ENCODE results near the gene HRH3.

HRH3 gene

GRCh38 chr20:62228982-62229545, 9.0 kb upstream of the HRH3 start:
- no peak for DNase-seq

- DNase-seq = no peak
Measured at GRCh38 chr20:62227977-62228958, 8.2 kb upstream of the HRH3 start.

- DNase-seq = no peak
Measured at GRCh38 chr20:62227591-62227976, 7.5 kb upstream of the HRH3 start.

- no peak for DNase-seq
Measured at GRCh38 chr20:62226707-62227590, 6.9 kb upstream of the HRH3 start.

- DNase-seq = no peak
Measured at GRCh38 chr20:62225820-62226635, 6.0 kb upstream of the HRH3 start.

- DNase-seq = no peak
Measured at GRCh38 chr20:62225026-62225425, 4.9 kb upstream of the HRH3 start.

GRCh38 chr20:62224113-62224855, 4.2 kb upstream of the HRH3 start:
- DNase-seq = no peak

- DNase-seq = no peak
Measured at GRCh38 chr20:62223571-62223970, 3.5 kb upstream of the HRH3 start.

- no peak for DNase-seq
Measured at GRCh38 chr20:62222972-62223371, 2.9 kb upstream of the HRH3 start.

- DNase-seq = no peak
Measured at GRCh38 chr20:62222266-62222850, 2.3 kb upstream of the HRH3 start.

GRCh38 chr20:62220666-62221568, 839 bp upstream of the HRH3 start:
- no peak for DNase-seq

- DNase-seq = no peak
Measured at GRCh38 chr20:62219101-62219991, 732 bp downstream of the HRH3 start.

- no peak for DNase-seq
Measured at GRCh38 chr20:62217913-62218773, 1.9 kb downstream of the HRH3 start.

GRCh38 chr20:62216636-62217566, 3.2 kb downstream of the HRH3 start:
- DNase-seq = no peak

GRCh38 chr20:62215991-62216635, 4.0 kb downstream of the HRH3 start:
- DNase-seq = no peak

Measured in NCI-H187 treated with DMSO at 0.1 percent for 48 hours (cell line).